ENCODE results near the gene CEACAM3. TPM values are rescaled to one million over a fixed set of nuclear protein-coding genes. Genes with fewer than 3 reads are reported as not detected.

CEACAM3 gene
- total RNA-seq, 1 experiment from 2014 or later, result not detected

DNA sequence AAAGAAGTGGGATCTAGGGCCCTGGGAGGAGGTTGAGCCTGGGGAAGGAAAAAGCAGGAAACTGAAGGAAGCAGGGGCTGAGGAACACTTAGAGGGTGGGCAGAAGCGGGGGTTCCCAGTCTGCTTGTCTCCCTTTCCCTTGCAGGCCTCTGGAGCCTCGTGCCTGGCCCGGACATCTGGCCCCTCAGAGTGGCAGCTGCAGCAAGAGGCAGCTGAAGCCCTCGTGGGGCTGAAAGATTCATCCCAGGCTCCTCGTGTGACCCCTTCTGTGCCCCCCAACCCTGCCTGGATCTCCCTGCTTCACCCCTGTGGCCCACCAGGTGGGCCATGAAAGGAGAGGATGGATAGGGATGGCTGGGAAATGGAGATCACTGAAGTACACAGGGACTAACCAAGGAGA is 54.0 kb downstream of the CEACAM3 start:
- Histone ChIP-seq H3K4me3 (no peak overlapping the region), H3K9me3 (ENCODE audit: insufficient read depth, low read depth) (no peaks in the 10 kb centered on the region), H2AFZ (no peak overlapping the region), H3K27me3 (ENCODE audit: insufficient read depth, low read depth) (peaks cover 63% of the 10 kb centered on the region), H3K4me2 (no peak overlapping the region), H3K4me1 (replicated peaks; ENCODE audit: insufficient read depth) (no peaks in the 10 kb centered on the region), H3F3A (ENCODE audit: insufficient read depth, low read depth) (no peaks in the 10 kb centered on the region), H3K9me2 (ENCODE audit: insufficient read depth) (no peaks in the 10 kb centered on the region), H3K79me2 (ENCODE audit: low read depth) (no peaks in the 10 kb centered on the region), H4K20me1 (ENCODE audit: insufficient read depth) (no peaks in the 10 kb centered on the region), H3K36me3 (ENCODE audit: low read depth) (no peaks in the 10 kb centered on the region), H3K27ac (no peak overlapping the region)
- ChIA-PET CTCF (no interaction called here), POLR2A (ENCODE audit: unreplicated experiment) (no interaction called here)
- no peak for DNase-seq
- no TSS peak for BruUV-seq (replicated peaks)
- intact Hi-C loops (cut with micrococcal nuclease; ENCODE audit: unreplicated experiment), result loop anchor here (10.0 kb wide), 1 partner anchor 1706 kb away; no protein-coding TSS in a partner anchor
- TF ChIP-seq, protein P1, sequence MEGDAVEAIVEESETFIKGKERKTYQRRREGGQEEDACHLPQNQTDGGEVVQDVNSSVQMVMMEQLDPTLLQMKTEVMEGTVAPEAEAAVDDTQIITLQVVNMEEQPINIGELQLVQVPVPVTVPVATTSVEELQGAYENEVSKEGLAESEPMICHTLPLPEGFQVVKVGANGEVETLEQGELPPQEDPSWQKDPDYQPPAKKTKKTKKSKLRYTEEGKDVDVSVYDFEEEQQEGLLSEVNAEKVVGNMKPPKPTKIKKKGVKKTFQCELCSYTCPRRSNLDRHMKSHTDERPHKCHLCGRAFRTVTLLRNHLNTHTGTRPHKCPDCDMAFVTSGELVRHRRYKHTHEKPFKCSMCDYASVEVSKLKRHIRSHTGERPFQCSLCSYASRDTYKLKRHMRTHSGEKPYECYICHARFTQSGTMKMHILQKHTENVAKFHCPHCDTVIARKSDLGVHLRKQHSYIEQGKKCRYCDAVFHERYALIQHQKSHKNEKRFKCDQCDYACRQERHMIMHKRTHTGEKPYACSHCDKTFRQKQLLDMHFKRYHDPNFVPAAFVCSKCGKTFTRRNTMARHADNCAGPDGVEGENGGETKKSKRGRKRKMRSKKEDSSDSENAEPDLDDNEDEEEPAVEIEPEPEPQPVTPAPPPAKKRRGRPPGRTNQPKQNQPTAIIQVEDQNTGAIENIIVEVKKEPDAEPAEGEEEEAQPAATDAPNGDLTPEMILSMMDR (conservative IDR thresholded peaks at IDR 0.05), result no peak
- TF ChIP-seq EZH2 (IDR thresholded peaks at IDR 0.05; ENCODE audit: low read depth), result no peak

DNA sequence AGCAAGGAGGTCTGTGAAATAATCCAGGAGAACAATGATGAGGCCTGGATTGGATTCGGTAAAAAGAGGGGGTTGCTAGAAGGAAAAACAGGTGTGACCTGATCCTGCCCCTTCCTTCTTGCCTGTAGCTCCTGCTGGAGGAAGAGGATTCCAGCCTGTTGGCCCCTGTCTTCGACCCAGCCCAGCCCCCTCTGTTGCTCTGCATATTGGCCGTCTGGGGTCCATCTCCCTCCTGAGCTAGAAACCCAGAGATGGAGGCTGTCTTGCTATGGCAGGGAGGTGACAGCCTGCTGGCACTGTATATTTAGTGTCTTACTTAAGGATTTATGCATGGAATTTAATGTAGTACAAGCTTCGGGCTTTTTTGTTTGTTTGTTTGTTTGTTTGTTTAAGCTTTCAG is 55.1 kb downstream of the CEACAM3 start:
- Histone ChIP-seq H3K9me3 (ENCODE audit: insufficient read depth, low read depth) (no peaks in the 10 kb centered on the region), H3K9me2 (ENCODE audit: insufficient read depth) (no peaks in the 10 kb centered on the region), H3K4me2 (no peak overlapping the region), H3K79me2 (ENCODE audit: low read depth) (no peaks in the 10 kb centered on the region), H3K4me1 (replicated peaks; ENCODE audit: insufficient read depth) (no peaks in the 10 kb centered on the region), H4K20me1 (ENCODE audit: insufficient read depth) (no peaks in the 10 kb centered on the region), H2AFZ (no peak overlapping the region), H3F3A (ENCODE audit: insufficient read depth, low read depth) (no peaks in the 10 kb centered on the region), H3K4me3 (no peak overlapping the region), H3K36me3 (ENCODE audit: low read depth) (no peaks in the 10 kb centered on the region), H3K27ac (no peak overlapping the region), H3K27me3 (ENCODE audit: insufficient read depth, low read depth) (peaks cover 64% of the 10 kb centered on the region)
- POLR2A ChIA-PET (ENCODE audit: unreplicated experiment), result interaction anchor here (0.6 kb wide), 1 partner anchor 225 kb away, joined by 3 read pairs; the partner anchor contains the start of gene ZNF574
- CTCF ChIA-PET, result no interaction called here
- no TSS peak for BruUV-seq (replicated peaks)
- intact Hi-C loops (cut with micrococcal nuclease; ENCODE audit: unreplicated experiment), result loop anchor here (10.0 kb wide), 1 partner anchor 1707 kb away; no protein-coding TSS in a partner anchor
- no peak for DNase-seq
- no peak for TF ChIP-seq EZH2 (IDR thresholded peaks at IDR 0.05; ENCODE audit: low read depth)
- TF ChIP-seq, protein P1 (conservative IDR thresholded peaks at IDR 0.05), result no peak

DNA sequence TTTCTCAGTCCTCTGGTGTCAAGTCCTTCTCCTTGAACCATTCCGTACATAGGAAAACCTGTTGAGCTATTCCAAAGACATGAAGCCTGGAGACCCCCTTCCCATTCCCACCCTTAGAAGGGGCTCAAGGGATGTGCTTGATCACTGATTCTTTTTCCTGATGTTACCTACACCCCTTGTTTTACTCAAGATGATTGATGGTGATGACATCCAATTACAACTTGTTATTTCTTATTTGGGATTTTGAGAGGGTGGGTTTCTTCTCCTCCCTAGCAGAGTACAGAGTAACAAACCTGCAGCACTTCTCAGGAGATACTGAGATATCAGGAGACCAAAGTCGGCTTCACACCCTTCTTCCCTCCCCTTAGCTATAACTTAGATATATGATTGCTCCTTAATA is 57.0 kb downstream of the CEACAM3 start:
- CTCF ChIA-PET, result interaction anchor here (0.6 kb wide), 1 partner anchor 100 kb away, joined by 5 read pairs; no protein-coding TSS in a partner anchor
- POLR2A ChIA-PET (ENCODE audit: unreplicated experiment), result no interaction called here
- Histone ChIP-seq H3K9me3 (ENCODE audit: insufficient read depth, low read depth) (no peaks in the 10 kb centered on the region), H3F3A (ENCODE audit: insufficient read depth, low read depth) (no peaks in the 10 kb centered on the region; the same call in 1 of the 2 replicates), H3K9me2 (ENCODE audit: insufficient read depth) (no peaks in the 10 kb centered on the region), H3K27me3 (ENCODE audit: insufficient read depth, low read depth) (peaks cover 61% of the 10 kb centered on the region), H3K4me1 (replicated peaks; ENCODE audit: insufficient read depth) (no peaks in the 10 kb centered on the region), H3K79me2 (ENCODE audit: low read depth) (no peaks in the 10 kb centered on the region), H4K20me1 (ENCODE audit: insufficient read depth) (no peaks in the 10 kb centered on the region), H2AFZ (no peak overlapping the region), H3K4me3 (no peak overlapping the region), H3K4me2 (no peak overlapping the region), H3K27ac (no peak overlapping the region), H3K36me3 (ENCODE audit: low read depth) (no peaks in the 10 kb centered on the region)
- no TSS peak for BruUV-seq (replicated peaks)
- intact Hi-C loops (cut with micrococcal nuclease; ENCODE audit: unreplicated experiment), result loop anchor here (10.0 kb wide), 1 partner anchor 1709 kb away; no protein-coding TSS in a partner anchor
- TF ChIP-seq, protein P1 (conservative IDR thresholded peaks at IDR 0.05), result no peak
- no peak for TF ChIP-seq EZH2 (IDR thresholded peaks at IDR 0.05; ENCODE audit: low read depth)
- DNase-seq, result no peak
